ENCODE results near the gene MKLN1.

MKLN1 gene

DNA sequence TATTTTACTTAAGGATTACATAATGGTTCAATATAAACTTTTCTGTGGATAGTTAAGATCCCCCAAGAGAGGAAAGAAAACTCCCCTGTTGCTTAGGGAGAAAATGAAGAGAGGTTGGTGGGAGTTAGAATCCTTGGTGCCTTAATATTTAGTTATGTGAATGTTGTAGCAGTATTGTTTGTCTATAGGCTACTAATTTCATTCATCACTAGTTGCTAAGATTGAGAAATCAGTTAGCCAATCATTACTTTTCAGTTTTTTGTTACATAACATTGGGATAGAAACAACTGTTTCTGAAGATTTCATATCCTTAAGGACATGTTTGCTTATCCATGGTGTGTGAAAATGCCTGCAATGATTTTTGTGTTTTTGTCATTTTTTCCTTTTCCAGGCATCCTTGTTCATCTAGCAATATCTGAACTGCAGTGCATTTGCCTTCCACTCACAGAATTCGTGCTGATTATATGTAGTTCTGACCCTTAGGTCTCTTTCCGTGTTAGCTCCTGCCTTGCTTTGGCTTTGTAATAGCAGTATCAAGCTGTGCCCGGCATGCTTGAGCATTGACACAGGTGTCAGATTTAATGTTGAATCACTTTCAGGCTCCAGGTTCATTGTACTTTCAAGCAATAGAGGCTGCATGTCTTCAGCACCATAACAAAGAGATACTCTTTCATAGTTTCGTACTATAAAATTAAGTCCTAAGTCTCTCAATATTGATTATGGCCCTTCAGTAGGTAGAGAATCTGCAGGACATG lies 143.8 kb downstream of the MKLN1 start:
- peak; percentile 5 for DNase-seq

DNA sequence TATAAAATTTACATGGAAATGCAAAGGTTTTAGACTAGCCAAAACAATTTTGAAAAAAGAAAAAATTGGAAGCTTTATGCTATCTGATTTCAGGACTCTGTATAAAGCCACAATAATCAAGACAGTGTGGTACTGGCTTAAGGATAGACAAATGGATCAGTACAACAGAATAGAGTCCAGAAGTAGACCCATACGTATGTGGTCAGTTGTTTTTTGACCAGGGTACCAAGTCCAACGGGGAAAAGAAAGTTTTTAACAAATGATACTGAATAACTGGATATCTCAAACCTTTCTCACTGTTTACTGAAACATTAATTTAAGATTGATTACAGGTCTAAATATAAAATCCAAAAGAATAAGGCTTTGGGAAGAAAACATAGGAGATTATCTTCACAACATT lies 149.1 kb downstream of the MKLN1 start:
- no peak for DNase-seq

DNA sequence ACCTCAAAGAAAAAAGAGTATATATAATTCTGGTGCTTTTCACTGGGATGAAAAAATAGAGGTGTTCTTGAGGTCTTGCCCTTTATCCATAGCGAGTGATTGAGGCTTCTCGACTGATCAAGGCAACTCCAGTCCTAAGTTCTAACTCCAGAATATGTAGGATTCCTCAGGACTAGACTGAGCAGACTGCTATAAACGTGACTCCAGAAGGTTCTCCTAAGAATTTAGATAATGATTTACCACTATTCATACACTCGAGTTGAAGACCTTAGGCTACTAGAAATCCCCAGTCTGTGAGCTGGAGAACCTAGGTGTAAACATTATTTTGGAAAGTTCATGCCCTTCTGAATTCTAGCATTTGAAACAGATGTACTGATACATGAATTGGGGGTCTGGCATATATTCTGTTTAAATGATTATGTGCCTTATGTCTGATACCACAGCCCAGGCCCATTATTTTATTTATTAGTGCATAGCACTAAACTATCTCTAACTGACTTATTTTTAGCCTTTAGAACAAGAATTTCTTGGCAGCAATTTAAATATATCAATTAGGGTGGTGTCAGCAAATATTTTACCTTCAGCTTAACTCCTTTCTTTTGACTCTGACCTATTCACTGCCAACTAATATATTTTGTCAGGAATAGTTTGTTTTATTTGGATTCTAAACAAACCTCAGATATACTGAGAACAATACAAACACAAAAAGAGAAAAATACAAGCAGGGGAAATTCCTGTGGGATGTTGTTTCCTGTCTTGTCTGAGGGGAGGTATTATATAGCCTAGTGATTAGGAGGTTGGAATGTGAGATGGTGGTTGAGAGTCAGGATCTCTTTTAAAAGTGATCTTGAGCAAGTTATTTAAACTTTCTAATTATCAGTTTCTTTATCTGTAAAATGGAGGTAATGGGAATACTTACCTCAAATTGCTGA lies 153.0 kb downstream of the MKLN1 start:
- no peak for DNase-seq

DNA sequence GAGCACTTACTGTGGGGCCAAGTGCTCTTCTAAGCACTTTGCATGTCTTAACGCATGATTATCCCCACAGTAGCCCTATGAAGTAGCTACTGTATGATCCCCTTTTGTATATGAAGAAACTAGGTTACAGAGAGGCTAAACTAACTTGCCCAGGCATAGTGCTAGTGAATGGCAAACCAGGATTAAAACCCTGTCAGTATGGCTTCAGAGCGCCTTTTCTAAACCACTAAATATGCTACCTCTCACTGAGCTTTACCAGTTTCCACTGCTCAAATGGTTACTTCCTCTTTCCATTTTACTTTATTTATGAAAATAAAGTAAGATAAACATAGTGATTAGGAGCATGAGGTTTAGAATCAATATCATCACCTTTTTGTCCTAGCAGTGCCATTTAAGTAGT lies 155.1 kb downstream of the MKLN1 start:
- DNase-seq, result no peak

DNA sequence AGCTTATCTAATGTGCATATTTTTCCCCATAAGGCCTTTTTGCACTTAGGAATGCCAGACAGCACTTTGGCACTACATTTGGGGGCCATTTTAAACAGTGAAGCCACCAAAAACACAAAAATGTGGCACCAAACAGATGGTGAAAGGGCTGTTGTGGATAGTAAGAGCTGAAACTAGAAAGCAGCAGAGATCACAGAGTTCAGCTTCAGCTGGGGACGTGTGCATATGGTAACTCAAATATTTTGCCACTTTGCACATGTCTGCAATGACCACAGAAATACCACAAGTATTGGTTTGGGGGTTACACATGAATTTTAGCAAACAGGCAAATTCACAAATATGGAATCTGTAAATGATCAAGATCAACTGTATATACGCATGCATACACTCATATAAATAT lies 155.9 kb downstream of the MKLN1 start:
- no peak for DNase-seq

DNA sequence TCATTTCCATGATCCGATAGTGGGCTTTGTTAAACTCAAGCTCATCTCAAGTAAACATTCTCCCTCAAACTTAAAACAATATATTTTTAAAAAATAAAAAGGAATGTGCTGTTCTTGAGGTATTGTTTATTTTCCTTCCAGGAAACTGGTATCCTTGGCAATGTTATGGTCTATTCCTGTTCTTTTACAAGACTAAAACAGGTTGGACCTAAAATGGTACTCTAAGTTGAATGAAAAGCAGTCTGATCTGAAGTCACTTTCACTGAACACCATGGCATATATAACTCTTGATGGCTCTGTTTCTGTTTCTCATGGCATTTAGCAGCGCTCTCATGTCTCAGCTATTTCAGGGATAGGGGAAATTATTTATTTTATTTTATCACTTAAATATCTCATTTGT lies 158.7 kb downstream of the MKLN1 start:
- no peak for DNase-seq

DNA sequence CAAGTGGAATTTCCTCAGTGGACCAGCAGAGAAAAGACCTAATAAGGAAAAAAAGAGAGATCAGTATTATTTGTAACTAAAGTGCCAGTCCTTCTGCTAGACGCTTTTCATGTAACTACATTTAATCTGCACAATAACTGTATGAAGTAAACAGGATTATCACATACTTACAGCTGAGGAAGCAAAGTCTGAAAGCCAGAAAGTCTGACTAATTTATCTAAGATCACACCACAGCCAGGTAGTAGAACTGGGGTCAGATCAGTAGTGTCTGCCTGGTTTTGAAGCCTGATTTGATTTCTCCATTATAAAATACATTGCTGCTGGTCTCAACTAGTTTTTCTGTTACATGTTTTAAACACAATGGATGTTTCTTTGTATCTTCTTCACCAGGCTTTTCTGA lies 159.5 kb downstream of the MKLN1 start:
- DNase-seq, result no peak

DNA sequence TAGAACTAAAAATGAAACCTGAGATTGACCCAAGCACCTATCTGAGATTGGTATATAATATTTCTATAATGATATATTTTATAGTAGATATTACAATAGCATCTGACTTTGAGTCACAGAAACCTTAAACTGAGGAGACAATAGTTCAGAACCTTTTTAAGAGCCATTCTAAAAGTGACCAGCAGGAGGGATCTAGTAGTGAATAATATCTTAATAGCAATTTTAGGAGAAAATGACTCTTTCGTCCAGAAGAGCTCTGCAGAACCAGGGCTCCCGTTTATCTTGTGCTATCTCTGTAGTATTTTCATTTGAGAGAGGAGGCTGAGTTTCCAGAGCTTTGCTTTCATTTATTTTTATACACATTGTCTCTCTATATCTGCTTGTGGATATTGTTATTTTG lies 160.7 kb downstream of the MKLN1 start:
- no peak for DNase-seq

DNA sequence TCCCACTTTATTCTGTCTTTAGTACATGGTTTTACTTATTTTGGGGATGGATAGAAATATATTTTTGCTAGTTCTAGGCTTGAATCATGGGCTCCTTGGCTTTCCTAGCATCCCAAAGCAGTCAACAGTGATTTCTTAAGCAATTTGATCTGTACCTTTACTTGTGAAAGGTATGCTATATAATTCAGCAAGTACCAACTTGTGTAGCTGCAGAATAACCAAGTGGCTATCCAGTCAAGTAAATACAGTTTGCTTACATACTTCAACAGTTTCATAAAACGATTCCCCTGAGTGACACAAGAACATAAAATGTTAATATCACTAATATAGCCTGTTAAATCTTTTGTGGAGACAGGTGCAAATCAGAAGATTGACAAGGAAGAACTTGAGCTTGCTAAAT lies 161.5 kb downstream of the MKLN1 start:
- no peak for DNase-seq

DNA sequence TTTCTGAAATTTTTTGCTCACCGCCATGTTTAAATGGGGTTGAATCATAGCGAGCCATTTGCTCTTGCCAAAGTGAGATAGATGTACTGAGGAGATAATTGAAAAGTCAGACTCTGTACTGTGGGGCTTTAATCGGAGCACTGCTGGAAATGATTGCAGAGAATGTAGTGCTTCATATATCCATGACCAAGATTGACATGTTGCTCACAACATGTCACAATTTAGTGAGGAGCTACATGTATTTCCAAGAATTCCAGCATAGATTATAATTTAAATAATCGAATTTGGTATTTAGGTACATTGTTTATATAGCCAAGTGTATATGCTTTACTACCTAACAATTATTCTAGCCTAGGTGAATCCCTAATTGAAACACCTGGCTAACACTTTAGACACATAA lies 162.2 kb downstream of the MKLN1 start:
- no peak for DNase-seq

DNA sequence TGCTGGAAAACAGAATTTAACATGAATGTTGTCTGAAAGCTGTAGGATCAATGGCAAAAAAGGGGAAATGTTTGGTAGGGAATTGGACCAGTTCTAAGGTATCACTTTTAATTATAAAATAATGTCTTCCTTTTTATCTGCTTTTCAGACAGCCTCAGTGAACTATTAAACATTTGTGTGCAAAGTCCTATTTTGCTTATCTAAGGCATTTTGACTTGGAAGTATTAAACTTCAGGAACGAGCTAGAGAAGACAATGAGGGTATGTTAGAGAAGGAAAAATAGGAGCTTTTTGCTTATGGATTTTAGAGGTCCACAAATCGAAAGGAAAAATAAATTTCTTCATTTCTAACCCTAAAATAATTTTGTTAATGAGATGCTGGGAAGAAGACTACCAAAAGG lies 165.4 kb downstream of the MKLN1 start:
- no peak for DNase-seq

DNA sequence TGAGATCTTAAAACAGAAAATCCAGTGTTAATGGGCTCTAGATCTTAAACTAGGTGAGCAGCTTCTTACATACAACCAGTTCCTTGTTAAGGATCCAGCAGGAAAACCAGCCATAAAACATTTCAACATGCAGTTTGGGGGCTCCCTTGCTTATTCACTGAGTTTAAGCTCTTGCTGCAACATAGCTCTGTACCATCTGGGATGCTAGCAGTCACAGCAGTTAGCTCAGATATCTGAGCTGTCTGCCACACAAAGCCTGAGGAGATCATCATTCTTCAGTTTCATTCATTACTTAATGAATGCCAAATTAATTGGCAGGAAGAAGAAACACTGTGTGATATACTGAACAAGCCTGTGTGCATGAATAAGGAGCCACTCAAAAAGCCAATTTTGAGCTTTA lies 165.9 kb downstream of the MKLN1 start:
- DNase-seq, result no peak

DNA sequence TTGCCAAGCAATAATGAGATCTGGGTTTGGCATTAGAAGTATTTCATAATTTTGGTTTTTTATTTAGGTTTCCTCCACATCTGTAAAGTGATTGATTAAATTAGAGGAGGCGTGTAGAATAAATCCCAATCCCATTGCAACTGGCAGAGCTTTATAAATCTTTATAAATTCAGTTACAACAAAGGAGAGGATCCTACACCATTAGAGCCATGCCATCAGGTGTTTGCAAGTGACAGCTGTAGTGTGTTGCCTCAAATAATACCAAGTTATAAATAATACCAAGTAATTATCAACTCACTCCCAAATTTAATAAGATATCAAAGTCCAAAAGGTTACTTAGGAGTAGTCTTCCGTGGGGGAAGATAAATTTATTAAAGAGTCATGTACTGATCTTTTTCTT lies 166.5 kb downstream of the MKLN1 start:
- no peak for DNase-seq

DNA sequence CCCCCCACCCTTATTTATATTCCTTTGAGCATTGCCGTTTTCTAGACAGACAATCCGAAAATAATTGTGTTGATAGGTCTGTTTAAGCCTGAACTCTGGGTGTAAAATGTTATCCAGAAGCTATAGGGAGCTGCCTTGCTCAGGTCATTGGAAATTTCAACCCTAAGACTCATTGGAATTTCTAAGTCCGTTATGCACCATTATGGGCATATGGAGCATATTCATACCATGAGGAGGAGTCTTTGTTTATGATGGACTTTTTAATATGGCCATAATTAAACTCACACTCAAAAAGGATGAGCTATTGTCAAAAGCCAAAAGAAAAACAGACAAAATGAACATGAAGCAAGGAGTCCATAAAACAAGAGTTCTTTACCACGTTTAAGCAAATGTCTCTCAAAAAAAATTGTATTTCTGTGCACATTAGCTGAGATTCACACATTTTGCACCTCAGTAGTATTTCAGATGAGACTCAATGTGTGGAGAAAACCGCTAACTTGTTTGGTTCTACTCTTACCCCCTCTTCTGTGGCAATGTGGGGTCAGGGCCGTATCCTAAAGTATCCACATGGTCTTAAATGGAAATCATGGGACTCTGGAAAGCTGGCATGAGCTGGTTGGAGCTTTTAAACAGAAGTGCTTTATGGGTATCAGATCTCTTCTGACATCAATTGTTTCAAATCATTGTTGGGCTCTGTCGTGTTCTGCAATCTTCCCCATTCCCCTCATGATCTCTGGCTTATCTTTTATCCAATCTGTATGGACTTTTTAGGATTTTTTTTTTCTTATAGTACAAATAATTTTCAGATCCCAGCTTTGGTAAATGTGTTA lies 168.2 kb downstream of the MKLN1 start:
- no peak for DNase-seq

DNA sequence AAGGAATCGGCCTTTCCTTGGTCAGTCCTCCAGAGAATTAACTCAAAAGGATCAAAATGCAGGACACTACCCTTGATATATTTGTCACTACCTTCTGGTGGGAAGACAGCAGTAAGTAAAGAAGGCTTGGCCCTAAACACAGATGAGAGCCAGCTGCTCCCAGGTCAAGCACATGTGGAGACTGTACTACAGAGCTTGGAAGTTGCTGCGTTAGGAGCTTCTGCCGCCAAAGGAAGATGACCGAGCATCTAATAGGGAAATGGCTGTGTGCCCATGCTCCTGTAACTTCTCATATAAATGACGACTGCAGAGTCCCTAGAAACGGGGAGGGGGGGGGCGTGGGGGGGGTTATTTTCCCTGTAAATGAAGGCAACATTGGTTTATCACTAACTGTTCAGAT lies 169.8 kb downstream of the MKLN1 start:
- no peak for DNase-seq

DNA sequence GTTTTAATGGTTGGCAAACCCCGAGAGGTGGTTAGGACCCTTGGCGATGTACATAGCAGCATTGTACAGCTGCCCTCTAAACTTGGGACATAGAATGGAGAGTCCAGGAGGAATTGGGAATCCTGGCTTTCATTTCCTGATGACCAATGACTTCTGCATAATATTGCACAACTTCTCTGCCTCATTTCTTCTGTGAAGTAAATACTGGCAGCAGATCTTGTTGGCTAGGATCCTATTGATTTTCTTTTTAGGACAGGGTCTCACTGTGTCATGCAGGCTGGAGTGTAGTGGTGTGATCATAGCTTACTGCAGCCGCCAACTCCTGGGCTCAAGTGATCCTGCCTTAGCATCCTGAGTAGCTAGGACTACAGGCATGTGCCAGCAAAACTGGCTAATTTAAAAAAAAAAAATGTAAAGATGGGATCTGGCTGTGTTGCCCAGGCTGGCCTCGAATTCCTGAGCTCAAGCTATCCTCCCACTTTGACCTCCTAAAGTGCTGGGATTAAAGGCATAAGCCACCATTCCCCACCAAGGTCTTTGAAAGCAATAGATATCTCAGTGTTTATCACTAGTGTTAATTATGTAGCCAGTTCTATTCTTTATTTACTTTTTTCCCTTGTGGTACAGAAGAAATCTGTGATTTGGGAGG lies 170.7 kb downstream of the MKLN1 start:
- no peak for DNase-seq

DNA sequence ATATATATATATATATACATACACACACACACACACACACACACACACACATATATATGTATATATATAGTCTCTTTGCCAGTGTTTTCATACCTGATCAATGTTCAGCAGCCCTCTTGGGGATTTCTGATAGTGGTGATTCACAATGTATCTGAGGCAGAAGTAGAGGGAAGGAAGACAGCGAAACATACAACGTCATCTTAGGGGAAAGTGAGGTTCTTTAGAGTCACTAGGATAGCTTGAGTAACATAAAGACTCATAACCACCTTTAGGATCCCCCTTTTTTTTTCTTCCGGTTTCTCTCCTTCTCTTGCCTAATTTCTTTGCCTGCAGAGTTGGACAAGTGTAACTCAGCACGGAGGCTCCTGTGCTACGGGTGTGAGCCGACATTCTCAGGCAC lies 172.1 kb downstream of the MKLN1 start:
- DNase-seq, result no peak

DNA sequence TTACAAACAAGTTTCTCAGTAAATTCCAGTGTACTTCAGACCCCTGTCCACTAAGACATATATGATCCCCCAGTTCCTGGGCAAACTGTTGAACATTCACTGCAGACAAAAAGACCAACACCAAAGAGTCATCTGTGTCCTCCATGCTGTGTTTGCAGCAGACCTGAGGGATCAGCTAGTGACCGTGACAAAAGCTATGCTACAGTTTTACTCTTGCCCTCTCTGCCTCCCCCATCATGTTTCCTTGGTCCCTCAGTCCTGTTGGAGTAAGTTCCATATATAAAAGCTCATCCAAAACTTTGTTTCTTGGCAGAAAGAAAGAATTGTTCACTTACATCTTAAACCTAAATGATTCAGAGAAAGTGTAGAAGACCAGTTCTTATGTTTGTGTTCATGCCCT lies 172.7 kb downstream of the MKLN1 start:
- DNase-seq, result no peak

DNA sequence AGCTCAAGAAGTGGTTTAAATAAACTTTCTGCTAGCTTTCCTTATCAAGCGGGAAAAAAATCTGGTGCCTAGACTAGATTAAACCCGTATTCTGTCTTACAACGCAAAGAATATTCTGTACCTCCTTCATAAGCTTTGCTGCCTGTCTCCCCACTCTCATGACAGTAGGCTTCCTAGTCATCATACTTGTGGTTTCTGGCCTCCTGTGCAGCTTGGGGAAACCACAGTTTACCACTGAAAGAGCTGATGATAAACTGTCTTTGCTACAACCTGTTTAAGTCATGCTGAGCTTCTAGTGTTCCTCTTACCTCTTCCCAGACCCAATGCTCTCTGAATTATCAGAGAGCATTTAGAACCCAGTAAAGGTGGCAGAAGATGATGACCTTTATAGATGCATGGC lies 173.7 kb downstream of the MKLN1 start:
- no peak for DNase-seq

DNA sequence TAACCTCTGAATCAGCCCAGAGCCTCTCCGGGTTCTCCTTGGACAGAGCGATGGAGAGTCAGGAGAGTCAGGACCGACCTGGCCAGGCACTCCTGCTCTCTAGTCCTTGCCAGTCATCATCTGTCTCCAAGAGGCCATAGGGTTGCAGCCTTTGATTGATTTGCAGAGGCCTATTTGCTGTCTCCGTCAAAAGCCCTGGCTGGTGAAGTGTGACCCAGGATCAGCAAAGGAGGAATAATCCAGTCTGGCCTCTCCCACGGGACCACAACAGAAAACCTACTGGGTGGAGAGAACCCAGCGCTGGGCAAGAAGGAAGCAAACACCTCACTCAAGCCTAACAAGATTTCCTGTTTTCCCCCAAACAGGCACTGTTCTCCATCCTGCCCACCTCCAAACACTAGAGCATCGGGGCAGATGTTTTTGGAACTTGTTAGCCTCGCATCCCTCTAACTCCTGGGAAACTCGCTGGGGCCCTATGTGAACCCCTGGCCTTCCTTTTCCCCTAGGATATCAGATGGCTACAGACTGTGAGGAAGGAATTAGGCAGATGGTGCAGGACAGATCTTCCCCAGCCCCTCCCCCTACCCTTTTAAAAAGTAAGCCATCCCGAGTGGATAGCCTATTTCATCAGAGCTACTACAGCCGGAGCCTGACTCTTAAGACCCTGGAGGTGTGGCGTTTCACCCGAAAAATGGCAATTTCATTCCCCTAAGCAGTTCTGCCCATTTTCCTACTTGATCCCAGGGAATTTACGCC lies 174.4 kb downstream of the MKLN1 start:
- no peak for DNase-seq

DNA sequence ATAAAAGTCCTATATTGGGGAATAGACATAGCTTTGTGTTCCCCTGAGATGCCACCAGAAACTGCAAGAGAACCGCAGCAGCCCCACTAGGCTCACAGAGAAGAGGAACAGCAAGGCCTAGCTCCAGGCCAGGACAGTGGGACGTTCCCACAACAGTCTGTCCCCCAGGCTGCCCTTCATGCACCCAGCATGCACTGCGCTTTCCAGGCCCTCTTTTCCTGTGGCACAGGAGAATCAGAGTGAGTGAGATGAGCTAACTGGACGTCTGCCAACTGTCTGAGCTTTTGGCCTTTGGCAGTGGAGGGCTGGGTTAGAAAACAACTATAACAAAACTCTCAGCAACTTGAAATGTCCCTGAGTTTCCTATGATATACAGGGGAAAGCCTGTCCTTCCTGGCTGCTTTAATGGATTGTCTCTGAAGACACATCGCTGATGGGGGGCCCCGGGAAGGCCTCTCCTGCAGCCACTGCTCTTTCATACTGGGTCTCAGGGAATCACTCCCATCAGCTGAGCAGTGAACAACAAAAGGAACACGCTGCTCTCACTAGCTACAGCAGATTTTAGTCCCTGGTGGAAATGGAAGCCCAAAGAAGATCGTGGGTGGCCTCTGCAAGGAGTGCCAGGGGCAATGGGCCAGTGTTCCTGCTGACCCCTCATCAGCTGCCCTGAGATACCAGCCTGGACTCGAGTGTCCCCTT lies 175.3 kb downstream of the MKLN1 start:
- no peak for DNase-seq

DNA sequence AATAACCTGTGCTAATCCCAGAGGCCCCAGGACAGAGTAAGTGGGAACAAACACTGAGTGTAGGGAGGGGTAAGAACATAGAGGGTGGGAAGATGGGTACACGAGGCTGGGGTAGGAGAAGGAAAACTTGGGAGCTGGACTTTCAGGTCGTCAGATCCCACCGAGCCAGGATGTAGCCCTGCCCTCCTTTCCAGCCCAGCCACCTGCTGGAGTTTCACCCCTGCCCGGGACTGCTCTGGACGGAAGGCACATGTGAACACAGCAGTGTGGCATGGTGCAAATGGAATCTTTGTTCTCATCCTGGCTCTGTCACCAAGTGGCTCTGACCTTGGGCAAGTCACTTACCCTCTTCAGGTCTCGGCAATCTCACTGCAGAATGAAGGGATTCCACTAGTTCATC lies 176.0 kb downstream of the MKLN1 start:
- DNase-seq, result no peak

All from inflammatory macrophage treated with lipopolysaccharide for 4 hours (primary cell).